Activated naive CD4-positive, alpha-beta T cell treated with anti-CD3 and anti-CD28 coated beads, Interleukin-2, amount 50 U/mL, for 24 hours (primary cell): ENCODE results near the gene MT1M.

Experiments
- H3K27ac Mint-ChIP-seq: one replicate; pipeline ENCODE4 v1.8.0; 2021; ENCODE audit warnings: mild to moderate bottlenecking, mixed read lengths
- H3K27me3 Mint-ChIP-seq: one replicate; pipeline ENCODE4 v1.8.0; 2021; ENCODE audit warnings: mixed read lengths
- H3K36me3 Mint-ChIP-seq: one replicate; pipeline ENCODE4 v1.8.0; 2021; ENCODE audit warnings: mixed read lengths
- H3K4me1 Mint-ChIP-seq: one replicate; pipeline ENCODE4 v1.8.0; 2021; ENCODE audit warnings: mixed read lengths
- H3K4me3 Mint-ChIP-seq: one replicate; pipeline ENCODE4 v1.8.0; 2021; ENCODE audit warnings: mild to moderate bottlenecking, mixed read lengths
- H3K9me3 Mint-ChIP-seq: one replicate; pipeline ENCODE4 v1.8.0; 2021; ENCODE audit warnings: mixed read lengths

MT1M gene

DNA sequence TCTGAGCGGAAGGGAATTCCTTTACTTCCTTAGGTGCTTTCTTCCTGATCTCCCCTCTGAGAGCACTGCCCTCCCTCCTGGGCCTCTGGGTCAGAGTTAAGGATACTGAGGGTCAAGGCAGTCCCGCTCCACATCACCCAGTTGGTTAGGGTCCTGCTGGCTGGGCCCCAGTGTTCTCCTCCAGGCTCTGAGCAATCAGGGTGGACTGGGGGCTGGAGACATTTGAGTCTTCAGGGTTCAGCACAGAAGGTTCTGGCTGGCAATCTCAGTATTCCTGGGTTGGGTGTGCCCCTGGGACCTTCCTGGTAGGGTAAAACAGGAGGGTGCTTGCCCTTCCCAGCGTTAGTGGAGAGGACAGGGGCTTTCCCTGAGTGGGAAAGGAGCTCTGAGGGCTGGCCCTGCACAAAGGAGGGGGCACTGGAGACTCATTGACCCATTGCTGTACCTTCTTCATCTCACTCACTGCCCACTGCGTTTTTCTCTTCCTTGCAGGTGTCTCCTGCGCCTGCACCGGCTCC is 448 bp downstream of the MT1M start:
- no peak overlapping the region for H3K27ac Mint-ChIP-seq
- no peaks in the 10 kb centered on the region for H3K9me3 Mint-ChIP-seq
- H3K4me1 Mint-ChIP-seq: peaks cover 26% of the 10 kb centered on the region
- H3K27me3 Mint-ChIP-seq: peaks cover 49% of the 10 kb centered on the region
- H3K36me3 Mint-ChIP-seq: no peaks in the 10 kb centered on the region
- H3K4me3 Mint-ChIP-seq: peak overlapping the region; percentile 39

DNA sequence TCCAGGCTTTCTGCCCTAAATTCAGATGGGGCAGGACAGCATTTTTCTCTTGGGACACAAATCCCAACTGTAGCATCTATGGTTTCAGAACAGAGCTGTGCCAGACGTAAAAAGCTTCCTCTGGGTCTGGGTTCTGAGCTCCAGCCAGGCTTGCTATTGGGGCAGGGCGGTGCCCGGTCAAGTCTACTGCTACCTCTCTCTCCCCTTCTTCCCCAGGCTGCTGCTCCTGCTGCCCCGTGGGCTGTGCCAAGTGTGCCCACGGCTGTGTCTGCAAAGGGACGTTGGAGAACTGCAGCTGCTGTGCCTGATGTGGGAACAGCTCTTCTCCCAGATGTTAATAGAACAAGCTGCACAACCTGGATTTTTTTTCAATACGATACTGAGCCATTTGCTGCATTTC is 1.1 kb downstream of the MT1M start:
- H3K4me3 Mint-ChIP-seq: peak overlapping the region; percentile 39
- no peaks in the 10 kb centered on the region for H3K9me3 Mint-ChIP-seq
- peaks cover 28% of the 10 kb centered on the region for H3K4me1 Mint-ChIP-seq
- H3K36me3 Mint-ChIP-seq: no peaks in the 10 kb centered on the region
- peaks cover 52% of the 10 kb centered on the region for H3K27me3 Mint-ChIP-seq
- no peak overlapping the region for H3K27ac Mint-ChIP-seq

DNA sequence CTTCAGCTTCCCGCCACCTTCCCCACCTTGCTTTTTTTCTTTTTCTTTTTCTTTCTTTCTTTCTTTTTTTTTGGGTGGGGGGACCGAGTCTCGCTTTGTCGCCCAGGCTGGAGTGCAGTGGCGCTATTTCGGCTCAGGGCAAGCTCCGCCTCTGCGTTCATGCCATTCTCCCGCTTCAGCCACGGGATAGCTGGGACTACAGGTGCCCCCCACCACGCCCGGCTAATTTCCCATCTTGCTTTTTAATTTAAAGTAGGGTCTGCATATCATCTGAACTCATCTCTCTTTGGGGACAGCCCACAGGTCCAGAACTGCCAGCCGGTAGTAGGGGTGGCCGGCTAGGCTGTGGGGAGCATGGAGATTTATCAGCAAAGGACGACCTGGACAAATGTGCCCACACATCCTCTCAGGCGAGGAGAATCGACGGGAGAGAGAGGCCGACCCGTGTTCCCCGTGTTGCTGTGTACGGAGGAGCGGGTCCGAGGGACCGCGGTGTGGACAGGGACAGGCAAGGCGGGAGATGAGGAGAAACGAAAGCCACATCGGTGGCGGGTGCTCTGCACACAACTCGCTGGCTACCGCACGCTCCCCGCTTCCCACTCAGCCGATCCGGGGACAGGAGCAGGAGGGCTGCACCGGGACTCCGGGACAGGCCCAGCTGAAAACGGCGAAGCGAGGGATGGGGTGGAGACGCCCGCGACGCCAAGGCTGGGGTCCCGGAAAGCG is 2.4 kb downstream of the MT1M start:
- H3K27me3 Mint-ChIP-seq: peaks cover 64% of the 10 kb centered on the region
- no peaks in the 10 kb centered on the region for H3K9me3 Mint-ChIP-seq
- H3K36me3 Mint-ChIP-seq: no peaks in the 10 kb centered on the region
- peak overlapping the region; percentile 72 for H3K4me3 Mint-ChIP-seq
- H3K4me1 Mint-ChIP-seq: peaks cover 28% of the 10 kb centered on the region
- peak overlapping the region; percentile 24 for H3K27ac Mint-ChIP-seq

DNA sequence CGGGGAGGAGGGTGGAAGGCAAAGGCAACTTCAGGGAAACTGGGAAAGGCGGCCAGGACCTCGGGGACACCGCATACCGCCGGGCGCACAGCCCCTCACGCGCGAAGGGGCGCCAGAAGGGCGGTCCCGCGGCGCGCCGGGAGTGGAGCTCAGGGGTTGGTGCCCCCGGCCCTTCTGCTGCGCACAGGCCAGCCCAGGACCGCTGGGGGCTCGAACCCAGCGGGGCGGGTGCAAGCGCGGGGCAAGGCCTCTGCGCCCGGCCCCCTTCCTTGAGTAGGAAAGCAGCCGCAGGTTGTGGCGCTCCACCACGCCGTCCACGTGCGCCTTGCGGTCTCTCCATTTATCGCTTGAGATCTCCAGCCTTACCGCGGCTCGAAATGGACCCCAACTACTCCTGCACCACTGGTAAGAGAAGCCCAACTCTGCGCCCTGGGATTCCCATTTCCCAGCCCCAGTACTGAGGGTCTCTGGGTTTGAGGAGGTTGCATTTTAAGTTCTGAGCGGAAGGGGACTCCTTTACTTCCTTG is 3.0 kb downstream of the MT1M start:
- no peaks in the 10 kb centered on the region for H3K9me3 Mint-ChIP-seq
- H3K4me3 Mint-ChIP-seq: peak overlapping the region; percentile 30
- no peak overlapping the region for H3K27ac Mint-ChIP-seq
- H3K36me3 Mint-ChIP-seq: no peaks in the 10 kb centered on the region
- H3K27me3 Mint-ChIP-seq: peaks cover 69% of the 10 kb centered on the region
- peaks cover 28% of the 10 kb centered on the region for H3K4me1 Mint-ChIP-seq

DNA sequence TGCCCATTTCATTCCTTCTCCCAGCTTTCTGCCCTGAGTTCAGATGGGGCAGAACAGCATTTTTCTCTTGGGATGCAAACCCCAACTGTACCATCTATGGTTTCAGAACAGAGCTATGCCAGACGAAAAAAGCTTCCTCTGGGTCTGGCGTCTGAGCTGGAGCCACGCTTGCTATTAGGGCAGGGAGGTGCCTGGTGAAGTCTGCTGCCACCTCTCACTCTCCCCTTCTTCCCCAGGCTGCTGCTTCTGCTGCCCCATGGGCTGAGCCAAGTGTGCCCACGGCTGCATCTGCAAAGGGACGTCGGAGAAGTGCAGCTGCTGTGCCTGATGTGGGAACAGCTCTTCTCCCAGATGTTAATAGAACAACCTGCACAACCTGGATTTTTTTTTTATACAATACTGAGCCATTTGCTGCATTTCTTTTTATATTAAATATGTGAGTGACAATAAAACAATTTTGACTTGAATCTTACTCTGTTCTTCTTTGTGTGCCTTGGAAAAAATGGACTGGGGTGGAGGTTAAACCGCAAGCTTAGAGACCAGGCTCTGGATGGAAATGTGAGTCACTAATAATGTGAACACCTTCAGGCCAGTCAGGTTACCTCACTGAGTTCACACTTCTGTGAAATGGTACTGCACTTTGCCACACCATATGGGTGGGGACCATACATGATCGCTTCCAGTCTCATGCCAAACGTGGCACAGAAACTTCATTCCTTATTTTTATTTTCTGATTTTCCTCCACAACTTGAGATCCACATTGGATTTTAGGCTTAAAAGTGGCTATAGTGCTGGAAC is 4.4 kb downstream of the MT1M start:
- Mint-ChIP-seq H3K4me3 (no peak overlapping the region), H3K9me3 (no peaks in the 10 kb centered on the region), H3K36me3 (no peaks in the 10 kb centered on the region), H3K27me3 (peaks cover 63% of the 10 kb centered on the region), H3K27ac (no peak overlapping the region), H3K4me1 (peaks cover 23% of the 10 kb centered on the region)

DNA sequence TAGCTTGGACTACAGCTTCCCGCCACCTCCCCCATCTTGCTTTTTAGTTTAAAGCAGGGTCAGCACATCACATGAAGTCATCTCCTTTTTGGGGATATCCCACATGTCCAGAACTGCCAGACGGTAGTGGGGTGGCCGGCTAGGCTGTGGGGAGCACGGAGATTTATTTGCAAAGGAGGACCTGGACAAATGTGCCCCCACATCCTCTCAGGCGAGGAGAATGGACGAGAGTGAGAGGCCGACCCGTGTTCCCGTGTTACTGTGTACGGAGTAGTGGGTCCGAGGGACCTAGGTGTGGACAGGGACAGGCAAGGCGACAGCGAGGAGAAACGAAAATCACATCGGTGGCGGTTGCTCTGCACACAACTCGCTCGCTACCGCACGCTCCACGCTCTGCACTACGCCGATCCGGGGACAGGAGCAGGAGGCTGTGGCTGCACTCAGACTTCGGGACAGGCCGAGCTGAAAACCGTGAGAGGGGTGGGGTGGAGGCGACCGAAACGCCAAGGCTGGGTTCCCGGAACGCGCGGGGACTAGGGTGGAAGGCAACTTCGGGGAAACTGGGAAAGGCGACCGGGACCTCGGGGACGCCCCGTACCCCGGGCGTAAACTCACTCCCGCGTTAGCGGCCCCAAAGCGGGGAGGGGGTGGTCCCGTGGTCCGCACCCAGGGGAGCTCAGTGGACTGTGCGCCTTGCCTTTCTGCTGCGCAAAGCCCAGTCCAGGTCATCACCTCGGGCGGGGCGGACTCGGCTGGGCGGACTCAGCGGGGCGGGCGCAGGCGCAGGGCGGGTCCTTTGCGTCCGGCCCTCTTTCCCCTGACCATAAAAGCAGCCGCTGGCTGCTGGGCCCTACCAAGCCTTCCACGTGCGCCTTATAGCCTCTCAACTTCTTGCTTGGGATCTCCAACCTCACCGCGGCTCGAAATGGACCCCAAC is 5.6 kb downstream of the MT1M start, which contains the start of gene MT1A:
Gene MT1A (plus strand): TSS at position 853 of the 937 bp plus-strand sequence. CDS start 73 bp downstream, at position 926.
- peak within 1 kb of the TSS; percentile 49 for H3K4me3 Mint-ChIP-seq

DNA sequence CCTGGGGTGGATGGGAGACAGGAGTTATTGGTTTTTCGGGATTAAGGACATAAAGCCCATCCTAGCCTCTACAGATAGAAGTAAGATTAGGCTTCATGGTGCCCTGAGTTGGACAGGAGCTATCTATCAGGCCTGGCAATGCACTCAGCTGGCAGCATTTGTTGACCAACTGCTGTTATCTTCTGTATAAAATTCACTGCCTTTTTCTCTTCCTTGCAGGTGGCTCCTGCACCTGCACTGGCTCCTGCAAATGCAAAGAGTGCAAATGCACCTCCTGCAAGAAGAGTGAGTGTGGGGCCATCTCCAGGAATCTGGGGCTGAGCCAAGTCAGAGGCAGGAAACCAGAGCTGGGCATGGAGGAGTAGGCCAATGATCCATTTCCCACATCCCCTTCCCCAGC is 6.6 kb downstream of the MT1M start:
- no peaks in the 10 kb centered on the region for H3K36me3 Mint-ChIP-seq
- no peaks in the 10 kb centered on the region for H3K9me3 Mint-ChIP-seq
- H3K27me3 Mint-ChIP-seq: peaks cover 52% of the 10 kb centered on the region
- H3K4me3 Mint-ChIP-seq: no peak overlapping the region
- no peak overlapping the region for H3K27ac Mint-ChIP-seq
- peaks cover 32% of the 10 kb centered on the region for H3K4me1 Mint-ChIP-seq

More for the DNA sequence above, 5.6 kb downstream of the MT1M start, which contains the start of gene MT1A:
- Mint-ChIP-seq H3K36me3 (no peaks in the 10 kb centered on the region), H3K27me3 (peaks cover 60% of the 10 kb centered on the region), H3K27ac (no peak within 1 kb of the TSS), H3K9me3 (no peaks in the 10 kb centered on the region), H3K4me1 (peaks cover 24% of the 10 kb centered on the region)

DNA sequence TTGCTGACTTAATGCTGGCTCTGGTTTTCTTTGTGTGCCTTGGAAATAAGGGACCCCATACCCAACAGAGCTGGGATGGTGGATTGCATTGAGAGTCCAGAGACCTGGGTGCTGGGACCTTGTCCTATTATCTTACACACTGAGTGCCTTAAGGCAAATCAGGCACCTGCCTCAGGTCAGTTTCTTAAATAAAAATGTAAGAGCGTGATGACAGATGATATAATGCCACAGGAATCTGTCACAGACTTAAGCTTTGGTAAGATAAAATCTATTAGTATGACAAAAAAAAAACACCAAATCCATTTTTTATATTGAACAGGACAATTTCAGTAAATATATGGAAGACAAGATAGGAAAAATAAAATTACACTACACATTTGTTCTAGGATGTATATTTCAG is 7.6 kb downstream of the MT1M start:
- Mint-ChIP-seq H3K9me3 (no peaks in the 10 kb centered on the region), H3K27me3 (peaks cover 45% of the 10 kb centered on the region), H3K36me3 (no peaks in the 10 kb centered on the region), H3K27ac (no peak overlapping the region), H3K4me3 (no peak overlapping the region), H3K4me1 (peaks cover 31% of the 10 kb centered on the region)

DNA sequence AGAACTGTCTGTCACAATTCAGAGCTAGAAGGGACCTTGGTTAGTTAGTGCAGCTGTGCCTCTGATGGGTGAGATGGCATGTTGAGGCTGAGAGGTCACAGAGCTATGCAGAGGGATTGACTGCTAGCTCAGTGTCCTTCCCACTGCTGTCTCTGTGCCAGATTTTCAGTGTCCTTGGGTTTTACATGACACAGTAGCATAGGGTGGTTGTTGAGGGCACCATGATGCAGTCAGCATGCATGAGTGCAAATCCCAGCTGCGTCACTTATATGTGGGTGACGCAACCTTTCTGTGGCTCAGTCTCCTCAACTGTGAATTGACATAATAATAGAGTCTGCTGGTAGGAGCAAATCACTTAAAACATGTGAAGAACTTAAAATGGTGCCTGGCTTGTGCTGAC is 8.7 kb downstream of the MT1M start:
- Mint-ChIP-seq H3K4me3 (no peak overlapping the region), H3K9me3 (no peaks in the 10 kb centered on the region), H3K4me1 (peaks cover 27% of the 10 kb centered on the region), H3K36me3 (no peaks in the 10 kb centered on the region), H3K27ac (no peak overlapping the region), H3K27me3 (peaks cover 39% of the 10 kb centered on the region)

DNA sequence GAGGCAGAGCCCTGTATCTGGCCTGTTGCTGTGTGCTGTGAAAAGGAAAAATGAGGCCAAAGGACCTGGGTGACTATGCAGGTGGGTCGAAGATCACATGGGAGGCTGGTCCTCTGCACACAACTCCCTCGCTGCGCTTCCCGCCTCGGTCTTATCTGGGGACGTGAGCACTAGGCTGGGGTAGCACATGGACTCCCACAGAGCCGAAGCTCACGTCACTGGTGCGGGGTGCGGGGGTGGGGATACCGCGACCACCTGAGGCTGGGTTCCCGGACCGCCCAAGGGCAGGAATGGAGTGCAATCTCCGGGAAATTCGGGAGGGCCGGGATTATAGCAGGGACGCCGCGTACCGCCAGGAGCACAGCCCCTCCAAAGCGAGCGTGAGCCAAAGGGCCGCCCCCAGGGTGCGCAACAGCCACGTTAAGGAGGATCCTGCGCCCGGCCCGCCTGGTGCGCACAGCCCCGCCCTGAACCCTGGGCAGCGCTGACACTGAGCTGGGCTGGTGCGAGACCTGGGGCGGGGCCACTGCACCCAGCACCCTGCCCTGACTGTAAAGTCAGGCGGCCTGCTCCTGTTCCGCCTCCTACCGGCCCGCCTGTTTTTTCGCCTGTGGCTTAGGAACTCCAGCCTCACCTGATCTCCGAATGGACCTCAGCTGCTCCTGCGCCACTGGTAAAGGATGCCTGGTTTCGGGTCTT is 10.8 kb downstream of the MT1M start:
- H3K4me1 Mint-ChIP-seq: peaks cover 21% of the 10 kb centered on the region
- H3K27me3 Mint-ChIP-seq: peaks cover 24% of the 10 kb centered on the region
- H3K4me3 Mint-ChIP-seq: peak overlapping the region; percentile 78
- no peaks in the 10 kb centered on the region for H3K9me3 Mint-ChIP-seq
- no peak overlapping the region for H3K27ac Mint-ChIP-seq
- no peaks in the 10 kb centered on the region for H3K36me3 Mint-ChIP-seq

DNA sequence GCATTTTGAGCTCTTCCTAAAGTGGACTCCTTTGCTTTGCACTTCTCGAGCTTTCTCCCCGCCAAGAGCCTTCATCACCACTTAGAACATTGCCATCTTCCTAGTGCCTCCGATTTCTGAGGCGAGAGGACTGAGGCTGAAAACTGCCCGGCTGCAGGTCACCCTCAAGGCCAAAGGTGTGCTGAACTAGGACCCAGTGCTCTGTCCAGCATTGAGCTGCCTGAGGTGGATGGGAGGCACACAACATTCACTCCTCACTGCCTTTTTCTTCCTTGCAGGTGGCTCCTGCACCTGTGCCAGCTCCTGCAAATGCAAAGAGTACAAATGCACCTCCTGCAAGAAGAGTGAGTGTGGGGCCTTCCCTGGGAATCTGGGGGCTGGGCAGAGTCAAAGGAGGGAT is 11.4 kb downstream of the MT1M start:
- Mint-ChIP-seq H3K27ac (no peak overlapping the region), H3K27me3 (peaks cover 22% of the 10 kb centered on the region), H3K36me3 (no peaks in the 10 kb centered on the region), H3K9me3 (no peaks in the 10 kb centered on the region), H3K4me3 (peak overlapping the region; percentile 78), H3K4me1 (peaks cover 21% of the 10 kb centered on the region)

DNA sequence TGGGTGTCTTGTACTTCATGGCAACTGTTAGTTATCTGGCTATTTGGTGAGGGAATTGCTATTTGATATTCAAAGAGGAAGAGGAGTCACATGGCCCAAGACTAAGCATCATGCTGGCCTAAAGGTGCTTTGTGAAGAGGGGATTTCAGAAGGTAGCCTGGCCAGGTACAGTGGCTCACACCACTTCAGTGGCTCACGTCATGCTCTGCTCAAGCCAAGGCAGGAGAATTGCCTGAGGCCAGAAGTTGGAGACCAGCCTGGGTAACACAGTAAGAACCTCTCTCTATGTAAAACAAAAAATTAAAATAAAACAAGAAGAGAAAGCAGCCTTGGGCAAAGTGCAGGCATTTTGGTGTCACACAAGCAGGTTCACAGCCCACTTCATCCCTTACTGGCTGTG is 12.9 kb downstream of the MT1M start:
- peaks cover 21% of the 10 kb centered on the region for H3K4me1 Mint-ChIP-seq
- no peaks in the 10 kb centered on the region for H3K36me3 Mint-ChIP-seq
- no peak overlapping the region for H3K27ac Mint-ChIP-seq
- H3K4me3 Mint-ChIP-seq: no peak overlapping the region
- H3K9me3 Mint-ChIP-seq: no peaks in the 10 kb centered on the region
- H3K27me3 Mint-ChIP-seq: peaks cover 9% of the 10 kb centered on the region

DNA sequence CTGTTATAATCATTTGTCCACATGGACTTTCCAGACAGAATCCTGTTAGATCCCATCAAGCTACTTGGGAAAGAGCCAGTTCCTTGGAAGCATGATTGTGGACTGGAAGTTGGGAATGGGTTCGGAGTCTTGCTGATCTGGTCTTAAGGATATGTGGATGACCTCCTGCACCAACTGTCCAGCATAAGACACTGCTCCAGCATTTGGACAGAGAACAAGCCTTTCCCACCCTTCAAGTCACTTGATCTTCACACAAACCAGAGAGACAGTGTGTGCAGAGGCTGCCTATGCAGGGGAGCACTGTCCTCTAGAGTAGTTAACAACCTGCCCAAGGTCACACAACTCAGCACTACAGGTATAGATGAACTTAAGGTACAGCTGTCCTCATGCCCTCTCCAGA is 13.4 kb downstream of the MT1M start:
- Mint-ChIP-seq H3K27me3 (peaks cover 4% of the 10 kb centered on the region), H3K9me3 (no peaks in the 10 kb centered on the region), H3K4me3 (no peak overlapping the region), H3K36me3 (no peaks in the 10 kb centered on the region), H3K27ac (no peak overlapping the region), H3K4me1 (peaks cover 21% of the 10 kb centered on the region)

DNA sequence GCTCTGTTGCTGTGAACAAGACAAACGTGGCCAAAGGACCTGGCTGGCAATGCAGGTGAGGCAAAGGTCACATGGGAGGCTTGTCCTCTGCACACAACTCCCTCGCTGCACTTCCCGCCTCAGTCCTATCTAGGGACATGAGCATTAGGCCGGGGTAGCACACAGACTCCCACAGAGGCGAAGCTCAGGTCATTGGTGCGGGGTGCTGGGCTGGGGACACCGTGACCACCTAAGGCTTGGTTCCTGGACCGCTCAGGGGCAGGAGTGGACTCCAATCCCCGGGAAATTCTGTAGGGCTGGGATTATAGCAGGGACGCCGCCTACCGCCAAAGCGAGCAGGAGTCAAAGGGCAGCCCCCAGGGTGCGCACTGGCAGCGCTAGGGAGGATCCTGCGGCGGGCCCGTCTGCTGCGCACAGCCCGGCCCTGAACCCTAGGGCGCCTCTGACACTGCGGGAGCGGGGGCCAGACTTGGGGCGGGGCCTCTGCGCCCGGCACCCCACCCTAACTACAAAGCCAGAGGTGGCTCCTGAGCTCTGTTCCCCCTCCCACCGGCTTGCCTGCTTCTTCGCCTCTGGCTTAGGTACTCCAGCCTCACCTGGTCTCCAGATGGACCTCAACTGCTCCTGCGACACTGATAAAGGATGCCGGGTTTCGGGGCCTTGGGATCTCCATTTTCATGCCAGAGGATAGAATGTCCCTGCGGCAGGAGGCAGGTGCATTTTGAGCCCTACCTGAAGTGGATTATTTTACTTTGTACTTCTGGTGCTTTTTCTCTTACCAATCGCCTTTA is 15.4 kb downstream of the MT1M start:
- H3K9me3 Mint-ChIP-seq: no peaks in the 10 kb centered on the region
- peaks cover 4% of the 10 kb centered on the region for H3K27me3 Mint-ChIP-seq
- H3K4me3 Mint-ChIP-seq: no peak overlapping the region
- H3K36me3 Mint-ChIP-seq: no peaks in the 10 kb centered on the region
- H3K4me1 Mint-ChIP-seq: peaks cover 14% of the 10 kb centered on the region
- H3K27ac Mint-ChIP-seq: no peak overlapping the region
